MM.1S (cell line): ENCODE data around the gene PAEP.
"Not testable (repeated sequence)": the region's sequence is repeated elsewhere in the genome, so short reads cannot be mapped to it uniquely, and the experiment has no call there.

Source experiments
- DNase-seq: peaks from one replicate; pipeline ENCODE4 v3.0.0-alpha.2; 2015
- H2AFZ ChIP-seq: fragments of 300-600 bp; sonication (generic); 2 replicates; pipeline ENCODE4 v1.6.0; 2016; ENCODE audit warnings: antibody characterized with exemption, low read length
- H3F3A ChIP-seq: fragments of 300-600 bp; sonication (generic); 2 replicates; pipeline ENCODE4 v1.6.1; 2016; ENCODE audit warnings: mild to moderate bottlenecking, antibody characterized with exemption, low read length, moderate library complexity, mixed read lengths; ENCODE audit not compliant: insufficient read depth
- H3K27ac ChIP-seq: fragments of 300-600 bp; sonication (generic); 2 replicates; pipeline ENCODE4 v1.5.1; 2016; ENCODE audit warnings: mild to moderate bottlenecking, low read length
- H3K27me3 ChIP-seq: fragments of 300-600 bp; sonication (generic); replicated peaks from 2 replicates; pipeline ENCODE4 v1.6.0; 2016; ENCODE audit warnings: low read length; ENCODE audit not compliant: insufficient read depth
- H3K36me3 ChIP-seq: fragments of 300-600 bp; sonication (generic); replicated peaks from 2 replicates; pipeline ENCODE4 v1.6.1; 2016; ENCODE audit warnings: mild to moderate bottlenecking, low read length, mixed read lengths; ENCODE audit not compliant: insufficient read depth
- H3K4me1 ChIP-seq: fragments of 300-600 bp; sonication (generic); 2 replicates; pipeline ENCODE4 v1.6.1; 2016; ENCODE audit warnings: low read length, mixed read lengths
- H3K4me2 ChIP-seq: fragments of 300-600 bp; sonication (generic); 2 replicates; pipeline ENCODE4 v1.6.0; 2016; ENCODE audit warnings: low read depth, low read length
- H3K4me3 ChIP-seq: fragments of 300-600 bp; sonication (generic); 2 replicates; pipeline ENCODE4 v1.5.1; 2016; ENCODE audit warnings: low read length, mixed read lengths
- H3K79me2 ChIP-seq: fragments of 300-600 bp; sonication (generic); 2 replicates; pipeline ENCODE4 v1.6.1; 2016; ENCODE audit warnings: mixed run types, low read length, mixed read lengths
- H3K9ac ChIP-seq: fragments of 300-600 bp; sonication (generic); 2 replicates; pipeline ENCODE4 v1.6.1; 2016; ENCODE audit warnings: low read length, mixed read lengths
- H3K9me2 ChIP-seq: fragments of 300-600 bp; sonication (generic); replicated peaks from 2 replicates; pipeline ENCODE4 v1.6.1; 2016; ENCODE audit warnings: mild to moderate bottlenecking, low read length, mixed read lengths; ENCODE audit not compliant: insufficient read depth
- H3K9me3 ChIP-seq: fragments of 300-600 bp; sonication (generic); replicated peaks from 2 replicates; pipeline ENCODE4 v1.6.1; 2016; ENCODE audit warnings: mild to moderate bottlenecking, low read length, mixed read lengths; ENCODE audit not compliant: insufficient read depth
- H4K20me1 ChIP-seq: fragments of 300-600 bp; sonication (generic); 2 replicates; pipeline ENCODE4 v1.6.1; 2016; ENCODE audit warnings: mild to moderate bottlenecking, low read length, moderate library complexity, mixed read lengths; ENCODE audit not compliant: insufficient read depth
- EZH2 ChIP-seq: fragments of 300-600 bp; sonication (generic); optimal IDR thresholded peaks from 2 replicates; pipeline ENCODE3; 2017; ENCODE audit warnings: low read depth, mild to moderate bottlenecking, antibody characterized with exemption, low read length, mixed read lengths
- EZH2phosphoT487 ChIP-seq: fragments of 300-600 bp; sonication (generic); IDR thresholded peaks from 2 replicates; pipeline ENCODE4 v1.6.1; 2018; ENCODE audit warnings: antibody characterized with exemption, low read length
- TF ChIP-seq, protein P1 (sequence below): fragments of 300-600 bp; sonication (generic); IDR thresholded peaks from 2 replicates; pipeline ENCODE4 v1.5.1; 2016; ENCODE audit warnings: antibody characterized with exemption, low read length, mixed read lengths

Gene PAEP

DNA sequence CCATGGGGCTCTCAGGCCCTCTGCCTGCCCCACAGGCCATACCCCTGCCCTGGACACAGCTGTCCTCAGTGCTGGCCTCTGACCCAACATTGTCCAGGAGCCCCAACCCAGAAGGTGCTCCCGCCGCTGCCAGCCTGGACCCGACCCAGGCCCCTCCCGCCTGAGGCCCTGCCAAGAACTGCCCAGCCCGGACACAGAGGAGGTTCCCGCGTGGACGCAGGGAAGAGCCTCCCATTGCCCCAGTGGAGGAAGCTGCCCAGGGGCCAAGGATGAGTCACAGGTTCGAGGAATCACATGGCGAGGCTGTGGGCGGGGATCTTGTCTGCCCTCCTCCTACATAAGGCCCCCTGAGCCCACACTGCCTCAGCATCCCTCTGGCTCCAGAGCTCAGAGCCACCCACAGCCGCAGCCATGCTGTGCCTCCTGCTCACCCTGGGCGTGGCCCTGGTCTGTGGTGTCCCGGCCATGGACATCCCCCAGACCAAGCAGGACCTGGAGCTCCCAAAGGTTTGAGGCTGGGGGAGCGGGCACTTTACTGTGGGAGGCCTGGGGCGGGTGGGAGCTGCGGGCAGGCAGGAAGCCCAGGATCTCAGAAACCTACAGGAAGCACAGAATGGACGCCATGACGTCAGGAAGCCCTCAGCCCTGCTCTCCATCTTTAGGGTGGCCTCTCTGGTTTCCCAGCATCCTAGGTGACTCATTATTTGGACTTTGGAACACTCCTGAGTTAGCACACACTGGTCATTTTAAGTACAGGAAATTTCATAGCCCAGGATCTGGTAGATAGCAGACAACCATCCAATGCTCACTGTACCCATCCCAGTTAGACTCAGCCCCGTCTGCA lies at the start of gene PAEP:
Gene PAEP, plus strand, starts transcription at position 366 of the 844 bp plus-strand sequence.
- H3K4me2 ChIP-seq = no peak within 1 kb of the TSS
- TF ChIP-seq EZH2 = no peak
- TF ChIP-seq, protein P1, sequence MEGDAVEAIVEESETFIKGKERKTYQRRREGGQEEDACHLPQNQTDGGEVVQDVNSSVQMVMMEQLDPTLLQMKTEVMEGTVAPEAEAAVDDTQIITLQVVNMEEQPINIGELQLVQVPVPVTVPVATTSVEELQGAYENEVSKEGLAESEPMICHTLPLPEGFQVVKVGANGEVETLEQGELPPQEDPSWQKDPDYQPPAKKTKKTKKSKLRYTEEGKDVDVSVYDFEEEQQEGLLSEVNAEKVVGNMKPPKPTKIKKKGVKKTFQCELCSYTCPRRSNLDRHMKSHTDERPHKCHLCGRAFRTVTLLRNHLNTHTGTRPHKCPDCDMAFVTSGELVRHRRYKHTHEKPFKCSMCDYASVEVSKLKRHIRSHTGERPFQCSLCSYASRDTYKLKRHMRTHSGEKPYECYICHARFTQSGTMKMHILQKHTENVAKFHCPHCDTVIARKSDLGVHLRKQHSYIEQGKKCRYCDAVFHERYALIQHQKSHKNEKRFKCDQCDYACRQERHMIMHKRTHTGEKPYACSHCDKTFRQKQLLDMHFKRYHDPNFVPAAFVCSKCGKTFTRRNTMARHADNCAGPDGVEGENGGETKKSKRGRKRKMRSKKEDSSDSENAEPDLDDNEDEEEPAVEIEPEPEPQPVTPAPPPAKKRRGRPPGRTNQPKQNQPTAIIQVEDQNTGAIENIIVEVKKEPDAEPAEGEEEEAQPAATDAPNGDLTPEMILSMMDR = no peak
- TF ChIP-seq EZH2phosphoT487 = no peak
- H3K79me2 ChIP-seq = no peaks in the 10 kb centered on the region
- H3K4me1 ChIP-seq = peaks cover 4% of the 10 kb centered on the region; the same call in 1 of the 2 replicates
- no peak for DNase-seq
- no peaks in the 10 kb centered on the region for H3K9me3 ChIP-seq
- no peak within 1 kb of the TSS for H2AFZ ChIP-seq
- no peak within 1 kb of the TSS for H3K9ac ChIP-seq
- no peak within 1 kb of the TSS for H3K4me3 ChIP-seq
- H3F3A ChIP-seq = no peaks in the 10 kb centered on the region
- no peaks in the 10 kb centered on the region for H3K36me3 ChIP-seq
- H4K20me1 ChIP-seq = no peaks in the 10 kb centered on the region
- peaks cover 6% of the 10 kb centered on the region; the same call in 1 of the 2 replicates for H3K27me3 ChIP-seq
- no peaks in the 10 kb centered on the region for H3K9me2 ChIP-seq
- no peak within 1 kb of the TSS for H3K27ac ChIP-seq

DNA sequence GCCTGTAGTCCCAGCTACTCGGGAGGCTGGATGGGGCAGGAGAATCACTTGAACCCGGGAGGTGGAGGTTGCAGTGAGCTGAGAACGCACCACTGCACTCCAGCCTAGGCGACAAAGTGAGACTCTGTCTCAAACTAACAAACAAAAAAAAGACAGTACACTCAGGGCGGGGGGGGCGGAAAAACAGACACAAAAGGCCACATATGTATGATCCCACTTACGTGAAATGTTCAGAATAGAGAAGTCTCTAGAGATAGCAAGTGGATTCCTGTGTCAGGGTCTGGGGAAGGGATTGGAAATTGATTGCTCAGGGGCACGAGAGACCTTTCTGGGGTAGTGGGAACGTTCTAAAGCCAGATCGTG lies 49.3 kb upstream of the PAEP start:
- no peaks in the 10 kb centered on the region for H4K20me1 ChIP-seq
- peaks cover 14% of the 10 kb centered on the region for H3K4me1 ChIP-seq
- peaks cover 4% of the 10 kb centered on the region; the same call in 1 of the 2 replicates for H3K27me3 ChIP-seq
- no peaks in the 10 kb centered on the region for H3K79me2 ChIP-seq
- H3F3A ChIP-seq = no peaks in the 10 kb centered on the region; the same call in 1 of the 2 replicates
- H3K9me2 ChIP-seq = no peaks in the 10 kb centered on the region
- TF ChIP-seq, protein P1 = no peak
- TF ChIP-seq EZH2phosphoT487 = no peak
- no peak for TF ChIP-seq EZH2
- no peak overlapping the region for H3K4me3 ChIP-seq
- no peaks in the 10 kb centered on the region for H3K36me3 ChIP-seq
- DNase-seq = no peak
- H3K4me2 ChIP-seq = no peak overlapping the region
- no peak overlapping the region for H3K27ac ChIP-seq
- H3K9ac ChIP-seq = no peak overlapping the region
- H2AFZ ChIP-seq = no peak overlapping the region
- no peaks in the 10 kb centered on the region for H3K9me3 ChIP-seq

DNA sequence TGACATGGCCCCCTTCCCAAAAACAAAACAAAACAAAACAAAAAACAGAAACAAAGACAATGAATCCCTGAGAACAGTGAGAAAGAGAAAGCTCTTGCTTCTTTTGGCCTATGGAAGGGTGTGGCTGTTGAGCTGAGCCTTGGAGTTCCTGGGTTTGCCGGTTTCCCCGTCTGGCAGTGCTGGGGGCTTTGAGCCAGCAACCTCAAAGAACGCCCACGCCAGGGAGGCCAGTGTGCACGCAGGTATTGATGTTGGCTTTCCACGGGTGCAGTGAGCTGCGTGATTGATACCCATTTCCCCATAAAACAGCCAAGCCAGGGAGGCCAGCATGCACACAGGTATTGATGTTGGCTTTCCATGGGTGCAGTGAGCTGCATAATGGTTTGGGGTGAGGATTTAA lies 48.7 kb upstream of the PAEP start:
- peaks cover 14% of the 10 kb centered on the region for H3K4me1 ChIP-seq
- no peaks in the 10 kb centered on the region for H4K20me1 ChIP-seq
- peaks cover 10% of the 10 kb centered on the region for H3K27me3 ChIP-seq
- no peak overlapping the region for H3K27ac ChIP-seq
- H3K36me3 ChIP-seq = no peaks in the 10 kb centered on the region
- no peaks in the 10 kb centered on the region for H3K9me2 ChIP-seq
- DNase-seq = no peak
- no peak overlapping the region for H3K9ac ChIP-seq
- no peak for TF ChIP-seq EZH2phosphoT487
- no peak overlapping the region for H3K4me3 ChIP-seq
- no peak overlapping the region for H3K4me2 ChIP-seq
- no peaks in the 10 kb centered on the region; the same call in 1 of the 2 replicates for H3F3A ChIP-seq
- H3K79me2 ChIP-seq = no peaks in the 10 kb centered on the region
- H3K9me3 ChIP-seq = no peaks in the 10 kb centered on the region
- no peak overlapping the region for H2AFZ ChIP-seq

DNA sequence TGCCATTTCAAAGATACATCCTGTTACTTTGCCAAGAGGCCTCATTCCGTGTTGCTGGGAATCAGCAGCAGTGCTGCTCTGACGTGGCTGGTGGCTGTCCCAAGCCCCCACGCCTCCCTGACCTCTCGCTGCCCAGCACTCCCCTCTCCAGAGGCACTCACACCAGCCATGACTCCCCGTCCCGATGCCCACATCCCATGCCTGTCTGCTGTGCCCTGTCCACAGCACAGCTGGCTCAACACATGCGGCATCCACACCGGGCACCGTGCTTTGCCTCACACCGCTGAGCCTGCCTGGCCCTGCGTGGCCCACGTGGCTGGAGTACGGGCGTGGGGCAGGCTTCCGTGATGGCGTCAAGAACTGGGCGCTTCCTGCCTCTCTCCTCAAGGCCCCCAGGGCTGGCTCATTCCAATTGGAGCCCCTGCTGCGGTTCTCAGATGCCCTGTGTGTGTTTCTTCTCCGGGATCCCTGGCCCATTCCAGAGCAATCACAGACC lies 48.2 kb upstream of the PAEP start:
- Histone ChIP-seq H3K9me3 (no peaks in the 10 kb centered on the region), H2AFZ (no peak overlapping the region), H3K4me3 (no peak overlapping the region), H3K9ac (no peak overlapping the region), H3K4me1 (peaks cover 14% of the 10 kb centered on the region), H3K79me2 (no peaks in the 10 kb centered on the region), H3K9me2 (no peaks in the 10 kb centered on the region), H3K27ac (no peak overlapping the region), H3F3A (no peaks in the 10 kb centered on the region; the same call in 1 of the 2 replicates), H3K27me3 (peaks cover 13% of the 10 kb centered on the region), H3K36me3 (no peaks in the 10 kb centered on the region), H3K4me2 (no peak overlapping the region), H4K20me1 (no peaks in the 10 kb centered on the region)
- no peak for TF ChIP-seq EZH2phosphoT487
- TF ChIP-seq, protein P1 = no peak
- no peak for TF ChIP-seq EZH2
- DNase-seq = no peak

DNA sequence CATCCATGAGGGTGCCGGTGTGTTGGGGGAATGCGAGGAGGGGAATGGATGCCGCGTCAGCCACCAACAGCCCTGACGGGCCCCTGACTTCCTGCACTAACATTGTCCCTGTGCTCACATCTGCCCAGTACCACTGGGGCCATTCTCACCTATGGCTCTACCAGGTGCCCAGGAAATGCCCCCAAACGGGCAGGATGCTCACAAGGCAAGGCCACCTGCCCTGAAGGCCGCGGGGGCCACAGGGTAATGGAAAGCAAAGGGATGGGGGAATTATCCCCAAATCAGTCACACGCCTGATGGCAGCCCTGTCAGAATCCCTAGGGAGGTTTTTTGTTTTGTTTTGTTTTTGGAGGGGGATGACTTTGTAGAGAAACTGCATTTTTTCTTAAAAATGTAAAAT lies 47.6 kb upstream of the PAEP start:
- not testable (repeated sequence) for DNase-seq, H3K9ac ChIP-seq, H3K79me2 ChIP-seq, H3K27ac ChIP-seq, H3K9me3 ChIP-seq, H2AFZ ChIP-seq, H3K4me2 ChIP-seq, H3F3A ChIP-seq, H4K20me1 ChIP-seq, H3K36me3 ChIP-seq, H3K4me3 ChIP-seq, H3K9me2 ChIP-seq
- peaks cover 14% of the 10 kb centered on the region for H3K4me1 ChIP-seq
- peaks cover 13% of the 10 kb centered on the region for H3K27me3 ChIP-seq
